ENCODE data around the gene CIAO2A.
"Not testable (repeated sequence)": the region's sequence is repeated elsewhere in the genome, so short reads cannot be mapped to it uniquely, and the experiment has no call there.

DNA sequence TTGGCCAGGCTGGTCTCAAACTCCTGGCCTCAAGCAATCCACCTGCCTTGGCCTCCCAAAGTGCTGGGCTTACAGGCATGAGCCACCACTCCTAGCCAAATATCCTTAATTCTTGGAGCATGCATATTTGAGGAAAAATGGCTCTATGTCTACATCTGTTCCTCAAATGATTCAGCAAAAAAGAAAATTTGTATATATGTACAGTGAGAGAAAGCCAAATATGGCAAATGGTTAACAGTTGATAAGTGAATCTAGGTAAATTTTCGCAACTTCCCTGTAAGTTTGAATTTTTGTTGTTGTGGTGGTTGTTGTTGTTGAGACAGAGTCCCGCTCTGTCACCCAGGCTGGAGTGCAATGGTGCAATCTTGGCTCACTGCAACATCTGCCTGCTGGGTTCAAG lies 34.5 kb downstream of the CIAO2A start:
- not testable (repeated sequence) for TF ChIP-seq GABPA, POLR2AphosphoS5 (IDR thresholded peaks at IDR 0.05; ENCODE audit: low read depth)
- TF ChIP-seq, protein P1, sequence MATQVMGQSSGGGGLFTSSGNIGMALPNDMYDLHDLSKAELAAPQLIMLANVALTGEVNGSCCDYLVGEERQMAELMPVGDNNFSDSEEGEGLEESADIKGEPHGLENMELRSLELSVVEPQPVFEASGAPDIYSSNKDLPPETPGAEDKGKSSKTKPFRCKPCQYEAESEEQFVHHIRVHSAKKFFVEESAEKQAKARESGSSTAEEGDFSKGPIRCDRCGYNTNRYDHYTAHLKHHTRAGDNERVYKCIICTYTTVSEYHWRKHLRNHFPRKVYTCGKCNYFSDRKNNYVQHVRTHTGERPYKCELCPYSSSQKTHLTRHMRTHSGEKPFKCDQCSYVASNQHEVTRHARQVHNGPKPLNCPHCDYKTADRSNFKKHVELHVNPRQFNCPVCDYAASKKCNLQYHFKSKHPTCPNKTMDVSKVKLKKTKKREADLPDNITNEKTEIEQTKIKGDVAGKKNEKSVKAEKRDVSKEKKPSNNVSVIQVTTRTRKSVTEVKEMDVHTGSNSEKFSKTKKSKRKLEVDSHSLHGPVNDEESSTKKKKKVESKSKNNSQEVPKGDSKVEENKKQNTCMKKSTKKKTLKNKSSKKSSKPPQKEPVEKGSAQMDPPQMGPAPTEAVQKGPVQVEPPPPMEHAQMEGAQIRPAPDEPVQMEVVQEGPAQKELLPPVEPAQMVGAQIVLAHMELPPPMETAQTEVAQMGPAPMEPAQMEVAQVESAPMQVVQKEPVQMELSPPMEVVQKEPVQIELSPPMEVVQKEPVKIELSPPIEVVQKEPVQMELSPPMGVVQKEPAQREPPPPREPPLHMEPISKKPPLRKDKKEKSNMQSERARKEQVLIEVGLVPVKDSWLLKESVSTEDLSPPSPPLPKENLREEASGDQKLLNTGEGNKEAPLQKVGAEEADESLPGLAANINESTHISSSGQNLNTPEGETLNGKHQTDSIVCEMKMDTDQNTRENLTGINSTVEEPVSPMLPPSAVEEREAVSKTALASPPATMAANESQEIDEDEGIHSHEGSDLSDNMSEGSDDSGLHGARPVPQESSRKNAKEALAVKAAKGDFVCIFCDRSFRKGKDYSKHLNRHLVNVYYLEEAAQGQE (IDR thresholded peaks at IDR 0.05; ENCODE audit: insufficient replicate concordance, low read depth) = not testable (repeated sequence)
- TF ChIP-seq, protein P2, sequence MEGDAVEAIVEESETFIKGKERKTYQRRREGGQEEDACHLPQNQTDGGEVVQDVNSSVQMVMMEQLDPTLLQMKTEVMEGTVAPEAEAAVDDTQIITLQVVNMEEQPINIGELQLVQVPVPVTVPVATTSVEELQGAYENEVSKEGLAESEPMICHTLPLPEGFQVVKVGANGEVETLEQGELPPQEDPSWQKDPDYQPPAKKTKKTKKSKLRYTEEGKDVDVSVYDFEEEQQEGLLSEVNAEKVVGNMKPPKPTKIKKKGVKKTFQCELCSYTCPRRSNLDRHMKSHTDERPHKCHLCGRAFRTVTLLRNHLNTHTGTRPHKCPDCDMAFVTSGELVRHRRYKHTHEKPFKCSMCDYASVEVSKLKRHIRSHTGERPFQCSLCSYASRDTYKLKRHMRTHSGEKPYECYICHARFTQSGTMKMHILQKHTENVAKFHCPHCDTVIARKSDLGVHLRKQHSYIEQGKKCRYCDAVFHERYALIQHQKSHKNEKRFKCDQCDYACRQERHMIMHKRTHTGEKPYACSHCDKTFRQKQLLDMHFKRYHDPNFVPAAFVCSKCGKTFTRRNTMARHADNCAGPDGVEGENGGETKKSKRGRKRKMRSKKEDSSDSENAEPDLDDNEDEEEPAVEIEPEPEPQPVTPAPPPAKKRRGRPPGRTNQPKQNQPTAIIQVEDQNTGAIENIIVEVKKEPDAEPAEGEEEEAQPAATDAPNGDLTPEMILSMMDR (IDR thresholded peaks at IDR 0.05; ENCODE audit: insufficient read depth, low read length) = not testable (repeated sequence)
